HG03060 (cell line): ENCODE results near the gene VAMP2.

ENCODE experiments used
- ATAC-seq: cut with Tn5 transposase; IDR thresholded peaks from one replicate; pipeline ENCODE4 v1.9.1; 2021; ENCODE audit warnings: low read depth, moderate number of reproducible peaks; ENCODE audit not compliant: unreplicated experiment

VAMP2 gene

GRCh38 chr17:8124350-8125153 lies 38.2 kb downstream of the VAMP2 start:
- ATAC-seq, result no peak

GRCh38 chr17:8123695-8124349 lies 38.9 kb downstream of the VAMP2 start, which contains the start of gene HES7:
TSS of gene HES7 (minus strand) at chr17:8124106. CDS start at chr17:8124084, 22 bp downstream.
- no peak for ATAC-seq

DNA sequence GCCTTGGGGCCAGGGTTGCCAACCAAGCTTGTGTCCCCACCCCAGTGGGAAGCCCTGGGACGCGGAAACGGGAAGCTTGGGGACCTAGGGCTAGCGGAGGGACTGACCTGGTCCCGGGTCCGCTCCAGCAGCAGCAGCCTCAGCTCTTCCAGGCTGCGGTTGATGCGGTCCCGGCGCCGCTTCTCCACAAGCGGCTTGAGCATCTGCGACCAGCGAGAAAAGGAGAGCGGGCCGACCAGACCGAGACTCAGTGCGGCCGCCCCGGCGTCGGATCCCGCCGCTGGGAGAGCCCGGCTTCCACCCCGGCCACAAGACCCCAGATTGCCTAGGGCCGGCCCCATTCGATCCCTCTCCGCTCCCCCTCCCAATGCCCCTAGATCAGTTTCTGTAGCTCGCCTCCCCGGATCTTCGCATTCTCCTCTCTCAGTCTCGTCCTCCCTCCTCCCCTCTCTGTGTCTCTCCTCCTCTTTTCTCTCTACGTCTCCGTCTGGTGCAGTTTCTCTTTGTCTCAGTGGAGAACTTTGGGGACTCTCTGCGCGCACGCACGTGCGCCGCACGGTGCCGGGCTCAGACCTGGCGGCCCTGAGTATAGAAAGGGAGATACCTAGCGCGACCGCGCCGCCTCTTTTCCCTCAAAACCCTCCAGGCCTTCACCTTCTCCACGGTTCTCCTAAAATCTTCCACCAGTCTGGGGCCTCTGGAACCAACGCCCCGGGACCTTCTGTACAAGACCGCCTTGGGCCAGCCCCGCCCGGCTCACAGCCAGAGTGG lies 39.6 kb downstream of the VAMP2 start:
- no peak for ATAC-seq

DNA sequence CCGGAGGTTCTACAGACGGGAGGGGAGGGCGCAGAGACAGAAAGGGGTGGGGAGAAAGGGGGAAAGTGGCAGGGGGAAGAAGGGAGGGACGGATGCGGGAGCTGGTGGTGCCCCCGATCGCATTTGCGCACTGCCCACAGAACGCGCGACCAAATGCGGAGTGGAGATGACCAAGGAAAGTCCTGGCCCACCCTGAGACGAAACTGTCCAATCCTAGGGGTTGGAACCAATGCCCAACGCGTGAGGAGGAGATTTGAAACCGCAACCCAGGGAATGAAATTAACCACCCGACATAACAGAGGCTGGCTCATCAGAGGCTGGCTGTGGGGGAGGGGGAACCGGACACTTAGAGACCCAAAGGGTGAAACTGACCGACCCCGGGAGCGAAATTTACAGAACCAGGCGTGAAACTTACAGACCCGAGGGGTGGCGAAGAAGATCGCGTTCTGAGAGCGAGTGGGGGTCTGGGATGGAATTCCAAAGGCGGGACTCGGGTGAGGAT lies 40.3 kb downstream of the VAMP2 start:
- no peak for ATAC-seq

DNA sequence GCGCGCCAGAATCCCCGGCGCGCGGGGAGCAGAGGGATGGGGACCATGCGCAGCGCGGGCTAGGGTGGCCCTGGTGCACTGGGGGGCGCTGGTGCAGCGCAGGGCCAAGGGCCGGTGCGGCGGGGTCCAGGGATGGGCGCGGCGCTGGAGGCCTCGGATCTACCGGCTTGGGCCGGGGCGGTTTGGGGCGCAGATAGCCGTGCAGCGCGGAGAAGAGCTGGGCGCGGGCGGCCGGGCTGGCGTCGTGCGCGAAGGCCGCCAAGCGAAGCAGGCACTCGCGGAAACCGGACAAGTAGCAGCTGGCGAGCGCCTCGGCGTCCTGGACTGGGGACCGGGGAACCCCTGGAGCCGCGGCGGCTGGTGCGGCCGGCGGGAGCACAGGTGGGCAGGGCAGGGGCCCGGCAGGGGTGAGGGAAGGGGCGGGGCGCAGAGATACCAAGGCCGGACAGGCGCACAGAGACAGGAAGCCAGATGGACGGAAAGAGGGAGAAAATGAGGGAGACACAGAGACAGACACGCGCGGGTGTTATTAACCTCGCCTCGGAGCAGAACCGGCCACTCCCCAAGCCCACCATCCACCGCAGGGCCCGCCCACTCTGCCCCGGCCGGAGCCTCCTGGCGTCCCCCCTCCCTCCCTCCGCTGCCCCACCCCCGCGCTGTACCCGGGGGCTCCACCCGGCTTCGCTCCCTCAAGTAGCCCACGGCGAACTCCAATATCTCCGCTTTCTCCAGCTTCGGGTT lies 40.9 kb downstream of the VAMP2 start:
- no peak for ATAC-seq

DNA sequence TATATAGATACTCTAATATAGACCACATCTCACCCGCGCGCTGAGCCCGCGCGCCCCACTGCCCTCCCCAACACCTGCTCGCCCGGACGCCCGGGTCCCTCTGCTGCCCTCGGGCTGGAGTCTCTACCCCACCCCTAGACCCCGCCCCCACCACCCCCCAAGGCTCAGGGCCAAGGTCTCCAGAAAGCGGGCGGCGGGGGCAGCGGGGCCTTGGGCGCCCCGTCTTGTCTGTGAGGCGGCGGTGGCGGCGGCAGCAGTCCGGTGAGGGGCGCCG lies 41.4 kb downstream of the VAMP2 start:
- ATAC-seq, result no peak

GRCh38 chr17:8120520-8121406 lies 42.0 kb downstream of the VAMP2 start:
- peak; percentile 2 for ATAC-seq

DNA sequence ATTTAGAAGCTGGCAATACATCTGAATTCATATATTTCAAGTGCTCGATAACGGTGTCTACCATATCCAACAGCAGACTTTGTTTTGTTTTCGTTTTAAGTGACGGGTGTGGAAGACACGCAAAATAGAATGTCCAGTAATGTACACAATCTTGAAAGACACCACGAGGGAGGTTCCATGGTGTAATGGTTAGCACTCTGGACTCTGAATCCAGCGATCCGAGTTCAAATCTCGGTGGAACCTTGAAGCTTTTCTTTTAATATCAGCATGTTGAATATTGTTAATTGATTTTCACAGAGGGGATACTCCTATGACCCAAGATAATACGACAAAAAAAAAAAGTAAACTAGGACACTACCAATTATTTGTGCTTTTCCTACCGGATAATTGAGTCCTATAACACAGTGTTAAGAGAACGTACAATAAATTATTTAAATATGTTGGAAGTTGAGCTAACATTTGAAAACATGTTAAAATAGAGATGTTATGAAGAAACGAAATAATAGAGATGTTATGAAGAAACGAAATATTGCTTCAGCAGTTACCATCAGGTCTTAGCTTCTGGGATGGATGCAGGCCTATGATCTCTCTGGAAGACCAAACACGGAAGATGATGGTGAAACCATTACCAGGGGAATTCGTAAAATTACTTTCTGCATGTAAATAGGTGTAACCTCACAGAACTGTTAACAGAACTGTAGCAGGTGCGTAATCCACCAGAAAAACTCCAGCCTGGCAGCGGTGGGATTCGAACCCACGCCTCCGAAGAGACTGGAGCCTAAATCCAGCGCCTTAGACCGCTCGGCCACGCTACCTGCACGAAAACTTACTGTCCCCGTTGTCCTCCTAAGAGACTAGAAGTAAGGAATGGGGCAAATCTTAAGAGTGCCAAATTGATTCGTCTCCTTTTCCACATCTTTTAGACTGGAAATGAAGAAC lies 42.9 kb downstream of the VAMP2 start:
- peak; percentile 45 for ATAC-seq

GRCh38 chr17:8118769-8119580 lies 43.8 kb downstream of the VAMP2 start:
- no peak for ATAC-seq

GRCh38 chr17:8117980-8118768 lies 44.6 kb downstream of the VAMP2 start, which contains the start of gene ALOXE3:
TSS of gene ALOXE3 (minus strand) at chr17:8118514. CDS start at chr17:8117990, 524 bp downstream.
- ATAC-seq, result no peak

DNA sequence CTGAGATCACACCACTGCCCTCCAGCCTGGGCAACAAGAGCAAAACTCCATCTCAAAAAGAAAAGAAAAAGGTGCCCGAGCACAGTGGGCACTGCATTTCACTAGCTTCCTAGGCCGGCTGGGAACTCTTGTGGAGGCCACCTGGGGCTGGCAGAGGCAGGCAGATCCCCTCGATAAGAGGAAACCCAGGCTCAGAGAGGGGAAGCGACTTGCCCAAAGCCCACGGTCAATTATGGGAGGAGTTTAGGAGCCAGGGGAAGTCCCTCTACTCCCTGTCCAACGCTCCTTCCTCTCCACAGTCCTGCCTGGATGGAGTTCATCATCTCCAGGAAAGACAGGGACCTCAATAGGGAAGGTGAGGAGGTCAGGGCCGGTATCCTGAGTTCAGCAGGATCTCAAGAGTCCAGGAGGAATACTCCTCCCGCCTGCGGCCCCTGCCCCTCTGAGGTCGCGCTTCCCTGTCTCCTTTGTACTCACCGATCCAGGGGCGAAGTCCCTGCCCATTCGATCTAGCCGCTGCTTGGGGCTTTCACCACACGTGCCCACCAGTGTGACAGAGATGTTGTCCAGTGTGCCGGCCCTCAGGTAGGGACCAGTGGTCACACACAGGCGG lies 45.3 kb downstream of the VAMP2 start:
- no peak for ATAC-seq

- ATAC-seq, result no peak
These were observed 46.0 kb downstream of the VAMP2 start for GRCh38 chr17:8116776-8117175.

DNA sequence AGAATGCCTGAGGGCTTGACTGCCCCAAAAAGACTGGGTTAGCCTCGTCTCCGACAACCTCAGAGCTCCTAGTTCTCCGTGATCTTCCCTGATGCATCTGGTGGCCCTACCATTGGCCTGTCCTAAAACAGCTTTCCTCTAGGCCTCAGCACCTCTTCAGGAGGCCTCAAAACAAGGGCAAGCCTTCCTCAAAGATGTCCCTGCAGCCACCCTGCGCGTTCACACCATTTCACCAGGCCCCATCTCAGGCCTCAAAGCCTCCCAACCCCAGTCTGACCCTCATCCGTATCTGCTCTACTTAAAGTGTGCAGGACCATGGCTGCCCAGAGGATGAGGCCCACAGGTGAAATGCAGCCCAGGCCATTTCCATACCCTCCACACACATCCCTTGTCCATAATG lies 51.8 kb downstream of the VAMP2 start:
- ATAC-seq, result no peak

GRCh38 chr17:8110456-8110804 lies 52.3 kb downstream of the VAMP2 start:
- ATAC-seq, result no peak

GRCh38 chr17:8109661-8110455 lies 52.9 kb downstream of the VAMP2 start:
- no peak for ATAC-seq
